SJCRH30 (cell line): ENCODE measurements around the gene GMEB2. TPM values are rescaled to one million over a fixed set of nuclear protein-coding genes. Genes with fewer than 3 reads are reported as not detected.
A peak's percentile ranks its signal among the peaks of the same experiment; 100 is the strongest.
"Not testable (repeated sequence)": the region's sequence is repeated elsewhere in the genome, so short reads cannot be mapped to it uniquely, and the experiment has no call there.

ENCODE experiments used
- DNase-seq, 2 experiments: peaks; one replicate each; pipeline ENCODE4 v3.0.0-alpha.2; 2015 to 2020
- H3K27ac ChIP-seq: fragments of 250-450 bp; sonication (Bioruptor Pico); 2 replicates; pipeline ENCODE4 v1.5.1; 2020; ENCODE audit warnings: mild to moderate bottlenecking, moderate library complexity
- H3K27me3 ChIP-seq: fragments of 250-450 bp; sonication (Bioruptor Pico); 2 replicates; pipeline ENCODE4 v1.5.1; 2020; ENCODE audit warnings: mild to moderate bottlenecking, moderate library complexity
- H3K36me3 ChIP-seq: fragments of 250-450 bp; sonication (Bioruptor Pico); 2 replicates; pipeline ENCODE4 v1.5.1; 2020; ENCODE audit warnings: mild to moderate bottlenecking, moderate library complexity
- H3K4me1 ChIP-seq: fragments of 250-450 bp; sonication (Bioruptor Pico); 2 replicates; pipeline ENCODE4 v1.5.1; 2020; ENCODE audit warnings: mild to moderate bottlenecking, moderate library complexity
- H3K4me3 ChIP-seq: fragments of 250-450 bp; sonication (Bioruptor Pico); 2 replicates; pipeline ENCODE4 v1.5.1; 2020; ENCODE audit warnings: mild to moderate bottlenecking, moderate library complexity
- H3K9me3 ChIP-seq: fragments of 250-450 bp; sonication (Bioruptor Pico); replicated peaks from 2 replicates; pipeline ENCODE4 v1.5.1; 2020; ENCODE audit warnings: mild to moderate bottlenecking, moderate library complexity
- total RNA-seq: library from RNA; depleted of rRNA; stranded (reverse); fragments of >200 nt; shearing (Covaris generic); gene quantifications from 2 replicates; pipeline ENCODE4 v1.2.3, GENCODE V29; 2014; rRNA removed

The GMEB2 gene, protein sequence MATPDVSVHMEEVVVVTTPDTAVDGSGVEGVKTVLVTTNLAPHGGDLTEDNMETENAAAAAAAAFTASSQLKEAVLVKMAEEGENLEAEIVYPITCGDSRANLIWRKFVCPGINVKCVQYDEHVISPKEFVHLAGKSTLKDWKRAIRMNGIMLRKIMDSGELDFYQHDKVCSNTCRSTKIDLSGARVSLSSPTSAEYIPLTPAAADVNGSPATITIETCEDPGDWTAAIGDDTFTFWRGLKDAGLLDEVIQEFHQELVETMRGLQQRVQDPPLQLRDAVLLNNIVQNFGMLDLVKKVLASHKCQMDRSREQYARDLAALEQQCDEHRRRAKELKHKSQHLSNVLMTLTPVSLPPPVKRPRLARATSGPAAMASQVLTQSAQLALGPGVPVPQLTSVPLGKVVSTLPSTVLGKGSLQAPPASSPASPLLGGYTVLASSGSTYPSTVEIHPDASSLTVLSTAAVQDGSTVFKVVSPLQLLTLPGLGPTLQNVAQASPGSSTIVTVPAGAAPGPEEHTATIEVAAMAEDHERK
- 19.5 and 20.2 TPM in 2 replicates for total RNA-seq

GRCh38 chr20:63626424-63627128 lies at the start of gene GMEB2:
TSS of gene GMEB2 (minus strand) at chr20:63627101. CDS start at chr20:63619397, 7,704 bp downstream.
- no peaks in the 10 kb centered on the region for H3K27me3 ChIP-seq
- H3K36me3 ChIP-seq = no peaks in the 10 kb centered on the region
- peaks cover 13% of the 10 kb centered on the region for H3K4me1 ChIP-seq
- peak; percentile 89 to 93 for DNase-seq
- H3K4me3 ChIP-seq = peak within 1 kb of the TSS; percentile 95
- H3K9me3 ChIP-seq = no peaks in the 10 kb centered on the region
- H3K27ac ChIP-seq = peak within 1 kb of the TSS; percentile 95

GRCh38 chr20:63675681-63676368 lies 48.9 kb upstream of the GMEB2 start:
- peaks cover 58% of the 10 kb centered on the region for H3K36me3 ChIP-seq
- no peak for DNase-seq

GRCh38 chr20:63673951-63674350 lies 47.0 kb upstream of the GMEB2 start:
- H3K27ac ChIP-seq = no peak overlapping the region
- no peak for DNase-seq
- H3K27me3 ChIP-seq = no peaks in the 10 kb centered on the region
- H3K36me3 ChIP-seq = peaks cover 63% of the 10 kb centered on the region
- H3K9me3 ChIP-seq = no peaks in the 10 kb centered on the region
- H3K4me1 ChIP-seq = no peaks in the 10 kb centered on the region
- H3K4me3 ChIP-seq = no peak overlapping the region

More at GRCh38 chr20:63675681-63676368, 48.9 kb upstream of the GMEB2 start:
- Histone ChIP-seq H3K9me3 (no peaks in the 10 kb centered on the region), H3K27me3 (no peaks in the 10 kb centered on the region), H3K27ac (no peak overlapping the region), H3K4me3 (no peak overlapping the region), H3K4me1 (no peaks in the 10 kb centered on the region)

GRCh38 chr20:63672666-63673065 lies 45.8 kb upstream of the GMEB2 start:
- no peaks in the 10 kb centered on the region for H3K4me1 ChIP-seq
- no peaks in the 10 kb centered on the region for H3K27me3 ChIP-seq
- H3K27ac ChIP-seq = no peak overlapping the region
- no peak for DNase-seq
- peaks cover 71% of the 10 kb centered on the region for H3K36me3 ChIP-seq
- H3K4me3 ChIP-seq = no peak overlapping the region
- H3K9me3 ChIP-seq = no peaks in the 10 kb centered on the region

- H3K4me1 ChIP-seq, H3K27ac ChIP-seq, H3K9me3 ChIP-seq, H3K27me3 ChIP-seq, H3K4me3 ChIP-seq, DNase-seq: not testable (repeated sequence)
- H3K36me3 ChIP-seq = peaks cover 75% of the 10 kb centered on the region
These were observed 44.8 kb upstream of the GMEB2 start for GRCh38 chr20:63671695-63672094.

DNA sequence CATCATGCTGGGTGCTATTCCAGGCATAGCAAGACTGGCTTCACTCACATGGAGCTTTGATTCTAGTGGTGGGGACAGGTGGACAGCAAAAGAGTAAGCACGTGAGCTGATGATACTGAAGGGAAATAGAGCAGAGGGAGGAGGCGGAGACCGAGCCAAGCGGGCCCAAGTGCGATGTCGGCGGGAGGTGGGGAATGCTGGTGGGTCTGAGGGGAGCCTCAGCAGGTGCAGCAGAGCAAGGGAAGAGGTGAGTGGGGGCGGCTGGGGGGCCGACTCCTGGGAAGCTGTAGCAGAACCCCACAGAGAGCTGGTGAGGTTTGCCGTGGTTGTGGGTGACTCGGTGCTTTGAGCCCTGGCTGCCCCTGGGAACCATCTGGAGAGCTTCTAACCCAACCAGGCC lies 41.5 kb upstream of the GMEB2 start:
- Histone ChIP-seq H3K4me1 (no peaks in the 10 kb centered on the region), H3K27me3 (no peaks in the 10 kb centered on the region), H3K27ac (no peak overlapping the region), H3K9me3 (no peaks in the 10 kb centered on the region), H3K36me3 (peaks cover 60% of the 10 kb centered on the region), H3K4me3 (no peak overlapping the region)
- DNase-seq = no peak

DNA sequence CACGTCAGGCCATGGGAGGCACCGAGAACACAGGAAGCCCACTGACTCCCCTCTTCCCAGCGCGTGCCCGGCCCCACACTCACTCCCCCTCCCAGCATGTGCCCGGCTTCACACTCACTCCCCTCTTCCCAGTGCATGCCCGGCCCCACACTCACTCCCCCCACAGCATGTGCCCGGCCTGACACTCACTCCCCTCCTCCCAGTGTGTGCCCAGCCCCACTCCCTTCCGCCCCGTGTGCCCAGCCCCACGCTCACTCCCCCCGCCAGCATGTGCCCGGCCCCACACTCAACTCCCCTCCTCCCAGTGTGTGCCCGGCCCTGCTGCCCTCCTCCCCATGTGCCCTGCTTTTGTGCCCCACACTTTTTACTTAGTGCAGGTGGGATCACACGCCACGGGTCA lies 41.0 kb upstream of the GMEB2 start:
- Histone ChIP-seq H3K27me3 (no peaks in the 10 kb centered on the region), H3K36me3 (peaks cover 60% of the 10 kb centered on the region), H3K27ac (no peak overlapping the region), H3K9me3 (no peaks in the 10 kb centered on the region), H3K4me1 (no peaks in the 10 kb centered on the region), H3K4me3 (no peak overlapping the region)
- DNase-seq = no peak

GRCh38 chr20:63665708-63666107 lies 38.8 kb upstream of the GMEB2 start:
- no peak for DNase-seq
- Histone ChIP-seq H3K27me3 (no peaks in the 10 kb centered on the region), H3K4me3 (no peak overlapping the region), H3K27ac (no peak overlapping the region), H3K4me1 (no peaks in the 10 kb centered on the region), H3K36me3 (peaks cover 58% of the 10 kb centered on the region), H3K9me3 (no peaks in the 10 kb centered on the region)

- peaks cover 61% of the 10 kb centered on the region for H3K36me3 ChIP-seq
These were observed 38.1 kb upstream of the GMEB2 start for GRCh38 chr20:63664861-63665594.

DNA sequence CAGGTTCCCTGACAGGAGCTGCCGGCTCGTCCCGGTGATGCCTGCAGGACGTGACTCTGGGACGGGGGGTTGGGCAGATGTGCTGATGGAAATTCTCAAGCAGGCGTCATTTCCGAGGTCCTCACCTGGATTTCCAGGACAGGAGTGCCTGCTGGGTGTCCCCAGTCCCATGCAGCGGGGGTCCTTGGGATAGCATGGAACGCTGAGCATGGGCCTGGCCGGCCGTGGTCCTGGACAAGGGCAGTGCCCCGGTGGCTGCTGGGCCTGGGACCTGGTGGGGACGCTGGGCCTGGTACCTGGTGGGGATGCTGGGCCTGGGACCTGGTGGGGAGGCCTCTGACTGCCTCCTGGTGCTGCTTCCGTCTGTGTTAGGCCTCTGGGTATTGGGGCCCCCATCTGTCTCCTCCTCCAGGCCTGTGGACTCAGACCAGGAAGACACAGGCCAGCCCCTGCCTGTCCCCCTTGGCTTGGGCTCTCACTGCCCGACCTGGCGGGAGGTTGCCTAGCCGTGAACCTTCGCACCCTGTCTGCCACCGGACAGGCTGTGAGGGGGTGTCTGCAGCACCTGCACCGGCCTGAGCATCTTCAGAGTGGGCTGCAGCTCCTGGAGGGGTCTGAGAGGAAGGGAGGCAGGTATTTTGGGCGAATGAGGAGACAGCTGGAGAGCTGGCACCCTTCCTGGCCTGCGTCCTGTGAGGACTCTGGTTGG lies 37.4 kb upstream of the GMEB2 start:
- Histone ChIP-seq H3K9me3 (no peaks in the 10 kb centered on the region), H3K27ac (no peak overlapping the region), H3K36me3 (peaks cover 60% of the 10 kb centered on the region), H3K4me3 (no peak overlapping the region), H3K27me3 (no peaks in the 10 kb centered on the region), H3K4me1 (no peaks in the 10 kb centered on the region)
- no peak for DNase-seq

More at GRCh38 chr20:63664861-63665594, 38.1 kb upstream of the GMEB2 start:
- no peaks in the 10 kb centered on the region for H3K27me3 ChIP-seq
- H3K27ac ChIP-seq = no peak overlapping the region
- H3K9me3 ChIP-seq = no peaks in the 10 kb centered on the region
- DNase-seq = no peak
- H3K4me3 ChIP-seq = no peak overlapping the region
- H3K4me1 ChIP-seq = no peaks in the 10 kb centered on the region

- DNase-seq = no peak
- H3K27ac ChIP-seq = no peak overlapping the region
- H3K4me3 ChIP-seq = no peak overlapping the region
- H3K9me3 ChIP-seq = no peaks in the 10 kb centered on the region
- no peaks in the 10 kb centered on the region for H3K4me1 ChIP-seq
- H3K36me3 ChIP-seq = peaks cover 52% of the 10 kb centered on the region
- no peaks in the 10 kb centered on the region for H3K27me3 ChIP-seq
These were observed 36.6 kb upstream of the GMEB2 start for GRCh38 chr20:63663332-63664066.

- Histone ChIP-seq H3K9me3 (no peaks in the 10 kb centered on the region), H3K36me3 (peaks cover 45% of the 10 kb centered on the region)
- DNase-seq = no peak
These were observed 35.9 kb upstream of the GMEB2 start for GRCh38 chr20:63662813-63663189.

More at GRCh38 chr20:63662813-63663189, 35.9 kb upstream of the GMEB2 start:
- H3K27ac ChIP-seq = no peak overlapping the region
- no peaks in the 10 kb centered on the region for H3K4me1 ChIP-seq
- no peaks in the 10 kb centered on the region for H3K27me3 ChIP-seq
- H3K4me3 ChIP-seq = no peak overlapping the region
